Measurements from ENCODE around the gene C18orf63. TPM values are rescaled to one million over a fixed set of nuclear protein-coding genes. Genes with fewer than 3 reads are reported as not detected.

The C18orf63 gene
- total RNA-seq, 4 donors from 2014 or later, result not detected

DNA sequence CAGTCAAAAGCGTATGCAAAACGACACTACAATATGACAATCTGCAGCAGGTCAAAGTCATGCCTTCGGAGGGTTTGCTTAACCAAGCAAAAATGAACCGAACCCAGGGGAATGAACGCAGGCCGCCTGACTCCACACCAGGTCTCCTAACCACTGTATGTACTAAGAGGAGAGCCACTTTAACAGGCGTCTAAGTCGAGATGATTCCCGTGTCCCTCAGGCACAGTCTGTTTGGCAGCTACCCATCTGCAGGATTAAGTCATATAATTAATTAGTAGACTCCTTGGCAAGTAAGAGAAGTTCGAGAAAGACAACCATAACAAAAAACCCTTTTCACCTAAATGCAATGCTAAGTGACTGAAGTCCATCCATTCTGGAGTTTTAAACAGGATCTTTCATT lies 39.0 kb upstream of the C18orf63 start:
- WGBS, 2 donors (ENCODE audit: low coverage in 1 of 2), result 83% methylated on average over 10 of the region's 10 CpGs; no CpG with 5 or more reads in 1 of the 2 donors
- in situ Hi-C loops (cut with MboI; ENCODE audit: low pct_ligation_motif_present in 1 of 4, low pct_unique_long_range_greater_than_20kb in 1 of 4, low sequenced_read_pairs in 3 of 4), result no loop called here
- Histone ChIP-seq H3K27ac (no peak overlapping the region), H3K4me1 (peaks cover 5 to 20% (median 7%) of the 10 kb centered on the region in 4 donors), H3K4me3 (no peak overlapping the region), H3K9me3 (no peaks in the 10 kb centered on the region), H3K27me3 (no peaks in the 10 kb centered on the region), H3K36me3 (no peaks in the 10 kb centered on the region)
- TF ChIP-seq POLR2AphosphoS5 (IDR thresholded peaks at IDR 0.05) (no peak), POLR2A (IDR thresholded peaks at IDR 0.05) (no peak), EP300 (IDR thresholded peaks at IDR 0.05; ENCODE audit: low read depth) (no peak)
- TF ChIP-seq, protein P1, sequence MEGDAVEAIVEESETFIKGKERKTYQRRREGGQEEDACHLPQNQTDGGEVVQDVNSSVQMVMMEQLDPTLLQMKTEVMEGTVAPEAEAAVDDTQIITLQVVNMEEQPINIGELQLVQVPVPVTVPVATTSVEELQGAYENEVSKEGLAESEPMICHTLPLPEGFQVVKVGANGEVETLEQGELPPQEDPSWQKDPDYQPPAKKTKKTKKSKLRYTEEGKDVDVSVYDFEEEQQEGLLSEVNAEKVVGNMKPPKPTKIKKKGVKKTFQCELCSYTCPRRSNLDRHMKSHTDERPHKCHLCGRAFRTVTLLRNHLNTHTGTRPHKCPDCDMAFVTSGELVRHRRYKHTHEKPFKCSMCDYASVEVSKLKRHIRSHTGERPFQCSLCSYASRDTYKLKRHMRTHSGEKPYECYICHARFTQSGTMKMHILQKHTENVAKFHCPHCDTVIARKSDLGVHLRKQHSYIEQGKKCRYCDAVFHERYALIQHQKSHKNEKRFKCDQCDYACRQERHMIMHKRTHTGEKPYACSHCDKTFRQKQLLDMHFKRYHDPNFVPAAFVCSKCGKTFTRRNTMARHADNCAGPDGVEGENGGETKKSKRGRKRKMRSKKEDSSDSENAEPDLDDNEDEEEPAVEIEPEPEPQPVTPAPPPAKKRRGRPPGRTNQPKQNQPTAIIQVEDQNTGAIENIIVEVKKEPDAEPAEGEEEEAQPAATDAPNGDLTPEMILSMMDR (IDR thresholded peaks at IDR 0.05), result no peak
- DNase-seq, result no peak
- intact Hi-C loops (cut with DNase I; ENCODE audit: low total_unique reads), result no loop called here

DNA sequence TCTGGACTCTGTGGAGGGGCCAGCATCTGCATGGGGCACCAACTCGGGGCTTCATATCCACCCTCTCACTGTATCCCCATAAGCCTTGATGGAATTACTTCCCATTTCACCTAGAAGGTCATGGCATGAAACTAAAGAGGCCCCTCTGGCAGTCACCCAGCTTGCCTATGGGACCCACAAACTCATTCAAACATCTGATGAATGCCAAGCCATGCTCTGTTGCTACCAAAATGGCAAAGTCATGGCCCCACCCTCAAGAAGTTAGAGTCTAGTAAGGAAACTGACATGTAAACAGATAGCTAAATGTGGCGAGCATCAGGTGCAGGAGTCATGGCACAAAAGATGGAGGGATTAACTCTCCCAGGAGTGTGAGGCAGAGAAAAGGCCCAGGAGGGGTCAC lies 38.3 kb upstream of the C18orf63 start:
- intact Hi-C loops (cut with DNase I; ENCODE audit: low total_unique reads), result no loop called here

DNA sequence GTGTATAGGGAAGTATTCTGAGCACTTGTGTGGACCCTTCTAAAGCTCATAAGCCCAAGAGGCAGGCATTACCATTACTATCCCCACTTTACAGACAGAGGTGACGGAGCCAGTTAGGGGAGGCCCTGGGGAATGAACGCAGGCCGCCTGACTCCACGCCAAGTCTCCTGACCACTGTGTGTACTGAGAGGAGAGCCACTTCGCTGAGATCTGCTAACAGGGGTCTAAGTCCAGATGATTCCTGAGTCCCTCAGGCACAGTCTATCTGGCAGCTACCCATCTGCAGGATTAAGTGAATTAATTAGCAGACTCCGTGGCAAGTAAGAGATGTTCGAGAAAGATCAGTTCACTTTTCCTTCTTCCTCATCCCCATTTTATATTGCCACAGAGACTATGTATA lies 37.6 kb upstream of the C18orf63 start:
- Histone ChIP-seq H3K27me3 (no peaks in the 10 kb centered on the region), H3K36me3 (no peaks in the 10 kb centered on the region), H3K9me3 (no peaks in the 10 kb centered on the region), H3K27ac (no peak overlapping the region), H3K4me1 (peaks cover 20 to 35% (median 21%) of the 10 kb centered on the region in 4 donors), H3K4me3 (no peak overlapping the region)
- 83% methylated on average over 7 of the region's 7 CpGs; no CpG with 5 or more reads in 1 of the 2 donors for WGBS, 2 donors (ENCODE audit: low coverage in 1 of 2)
- in situ Hi-C loops (cut with MboI; ENCODE audit: low pct_ligation_motif_present in 1 of 4, low pct_unique_long_range_greater_than_20kb in 1 of 4, low sequenced_read_pairs in 3 of 4) (no loop called here), intact Hi-C loops (cut with DNase I; ENCODE audit: low total_unique reads) (no loop called here)
- TF ChIP-seq POLR2A (IDR thresholded peaks at IDR 0.05), result no peak
- TF ChIP-seq, protein P1 (IDR thresholded peaks at IDR 0.05), result no peak
- no peak for TF ChIP-seq POLR2AphosphoS5 (IDR thresholded peaks at IDR 0.05)
- no peak for TF ChIP-seq EP300 (IDR thresholded peaks at IDR 0.05; ENCODE audit: low read depth)
- no peak for DNase-seq

More for the DNA sequence above, 38.3 kb upstream of the C18orf63 start:
- H3K9me3 ChIP-seq, result no peaks in the 10 kb centered on the region
- H3K4me1 ChIP-seq, result peaks cover 12 to 27% (median 14%) of the 10 kb centered on the region in 4 donors
- no peaks in the 10 kb centered on the region for H3K27me3 ChIP-seq
- H3K4me3 ChIP-seq, result no peak overlapping the region
- WGBS, 2 donors (ENCODE audit: low coverage in 1 of 2), result 93 to 100% methylated on average over 1 to 2 of the region's 2 CpGs
- in situ Hi-C loops (cut with MboI; ENCODE audit: low pct_ligation_motif_present in 1 of 4, low pct_unique_long_range_greater_than_20kb in 1 of 4, low sequenced_read_pairs in 3 of 4), result no loop called here
- no peaks in the 10 kb centered on the region for H3K36me3 ChIP-seq
- DNase-seq, result no peak
- no peak overlapping the region for H3K27ac ChIP-seq
- TF ChIP-seq POLR2AphosphoS5 (IDR thresholded peaks at IDR 0.05) (no peak), POLR2A (IDR thresholded peaks at IDR 0.05) (no peak), EP300 (IDR thresholded peaks at IDR 0.05; ENCODE audit: low read depth) (no peak)
- TF ChIP-seq, protein P1 (IDR thresholded peaks at IDR 0.05), result no peak

DNA sequence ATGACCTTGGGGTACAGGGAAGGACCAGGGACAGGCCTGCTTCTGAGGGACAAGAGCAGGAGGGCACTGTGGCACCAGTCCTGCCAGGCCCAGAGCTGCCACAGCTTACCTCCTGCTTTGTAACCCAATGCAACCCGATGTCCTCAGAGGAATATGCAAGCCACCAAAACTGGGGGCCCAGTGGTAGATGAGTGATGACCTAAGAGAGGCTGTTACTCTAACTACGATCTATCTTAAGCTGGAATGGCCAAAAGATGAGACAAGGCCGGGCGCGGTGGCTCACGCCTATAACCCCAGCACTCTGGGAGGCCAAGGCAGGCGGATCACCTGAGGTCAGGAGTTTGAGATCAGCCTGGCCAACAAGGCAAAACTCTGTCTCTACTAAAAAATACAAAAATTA lies 36.7 kb upstream of the C18orf63 start:
- Histone ChIP-seq H3K27ac (no peak overlapping the region), H3K9me3 (no peaks in the 10 kb centered on the region)
- in situ Hi-C loops (cut with MboI; ENCODE audit: low pct_ligation_motif_present in 1 of 4, low pct_unique_long_range_greater_than_20kb in 1 of 4, low sequenced_read_pairs in 3 of 4), result no loop called here

More for the DNA sequence above, 36.7 kb upstream of the C18orf63 start:
- H3K4me1 ChIP-seq, result peaks cover 27 to 35% (median 30%) of the 10 kb centered on the region in 4 donors
- H3K36me3 ChIP-seq, result no peaks in the 10 kb centered on the region
- intact Hi-C loops (cut with DNase I; ENCODE audit: low total_unique reads), result no loop called here
- DNase-seq, result no peak
- 95% methylated on average over 7 of the region's 7 CpGs; no CpG with 5 or more reads in 1 of the 2 donors for WGBS, 2 donors (ENCODE audit: low coverage in 1 of 2)
- no peak overlapping the region for H3K4me3 ChIP-seq
- no peaks in the 10 kb centered on the region for H3K27me3 ChIP-seq
- TF ChIP-seq, protein P1 (IDR thresholded peaks at IDR 0.05), result no peak
- no peak for TF ChIP-seq EP300 (IDR thresholded peaks at IDR 0.05; ENCODE audit: low read depth)
- no peak for TF ChIP-seq POLR2AphosphoS5 (IDR thresholded peaks at IDR 0.05)

Data from transverse colon (tissue), 4 donors.